ENCODE results near the gene PARP11.
"Not testable (repeated sequence)": the region's sequence is repeated elsewhere in the genome, so short reads cannot be mapped to it uniquely, and the experiment has no call there.

Gene PARP11

DNA sequence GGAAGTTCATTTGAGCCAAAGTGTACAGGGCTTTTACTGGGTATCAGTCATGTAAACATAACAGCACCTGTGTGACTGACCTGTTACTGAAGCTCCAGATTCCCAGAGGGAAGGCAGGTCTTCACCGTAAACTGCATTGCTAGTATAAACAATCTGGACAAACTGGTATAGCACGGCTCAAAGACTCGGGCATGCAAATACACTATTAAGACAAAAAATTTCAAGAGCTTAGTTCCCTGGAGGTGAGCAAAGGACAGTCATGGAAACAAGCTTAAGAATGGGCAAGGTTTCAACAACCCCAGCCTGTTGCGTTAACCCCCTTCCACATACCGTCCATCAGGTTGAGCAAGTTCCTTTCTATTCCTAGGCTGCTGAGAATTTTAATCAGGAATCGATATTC, 9.4 kb downstream of the PARP11 start:
- DNase-seq (ENCODE audit: extremely low spot score), result no peak
- no peak for TF ChIP-seq CTBP1 (IDR thresholded peaks at IDR 0.05; ENCODE audit: borderline replicate concordance)
- CTCF ChIA-PET, result no interaction called here
- POLR2A ChIA-PET, result interaction anchor here (1.2 kb wide), 1 partner anchor 10 kb away, joined by 4 read pairs; the partner anchor contains the start of gene PARP11

DNA sequence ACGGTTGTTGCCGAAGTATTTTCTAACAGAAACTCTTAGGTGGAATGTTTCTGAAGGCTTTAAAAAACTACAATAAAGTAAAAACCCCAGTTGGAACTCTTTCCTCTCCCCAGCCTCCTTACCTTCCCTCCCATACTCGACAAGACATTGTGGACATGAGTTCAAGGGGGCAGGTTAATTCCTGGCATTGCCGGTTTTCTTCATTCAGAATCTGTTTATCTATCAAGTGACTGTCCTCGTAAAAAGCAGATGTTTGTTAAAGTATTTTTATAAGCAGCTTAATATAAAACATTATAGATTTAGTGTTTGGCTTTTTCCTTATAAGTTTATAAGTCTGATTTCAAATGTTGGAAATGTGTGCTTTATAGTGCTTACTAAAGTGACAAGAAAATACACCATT, 30.7 kb downstream of the PARP11 start:
- CTCF ChIA-PET, result no interaction called here
- POLR2A ChIA-PET, result no interaction called here
- TF ChIP-seq FOXK2 (IDR thresholded peaks at IDR 0.05) (no peak), FOXM1 (IDR thresholded peaks at IDR 0.05; ENCODE audit: borderline replicate concordance) (no peak), CTBP1 (IDR thresholded peaks at IDR 0.05; ENCODE audit: borderline replicate concordance) (no peak), ELF4 (IDR thresholded peaks at IDR 0.05) (no peak), NFRKB (IDR thresholded peaks at IDR 0.05) (no peak), ZNF384 (IDR thresholded peaks at IDR 0.05) (no peak), LEF1 (IDR thresholded peaks at IDR 0.05; ENCODE audit: borderline replicate concordance) (no peak), FOXA1 (IDR thresholded peaks at IDR 0.05) (no peak), HDGF (IDR thresholded peaks at IDR 0.05; ENCODE audit: borderline replicate concordance) (no peak), SP1 (IDR thresholded peaks at IDR 0.05) (no peak), L3MBTL2 (conservative IDR thresholded peaks at IDR 0.05) (no peak), SUZ12 (IDR thresholded peaks at IDR 0.05) (no peak), ARNT (IDR thresholded peaks at IDR 0.05) (no peak)
- TF ChIP-seq, protein P1, sequence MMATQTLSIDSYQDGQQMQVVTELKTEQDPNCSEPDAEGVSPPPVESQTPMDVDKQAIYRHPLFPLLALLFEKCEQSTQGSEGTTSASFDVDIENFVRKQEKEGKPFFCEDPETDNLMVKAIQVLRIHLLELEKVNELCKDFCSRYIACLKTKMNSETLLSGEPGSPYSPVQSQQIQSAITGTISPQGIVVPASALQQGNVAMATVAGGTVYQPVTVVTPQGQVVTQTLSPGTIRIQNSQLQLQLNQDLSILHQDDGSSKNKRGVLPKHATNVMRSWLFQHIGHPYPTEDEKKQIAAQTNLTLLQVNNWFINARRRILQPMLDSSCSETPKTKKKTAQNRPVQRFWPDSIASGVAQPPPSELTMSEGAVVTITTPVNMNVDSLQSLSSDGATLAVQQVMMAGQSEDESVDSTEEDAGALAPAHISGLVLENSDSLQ (IDR thresholded peaks at IDR 0.05), result no peak
- no peak for DNase-seq (ENCODE audit: extremely low spot score)

DNA sequence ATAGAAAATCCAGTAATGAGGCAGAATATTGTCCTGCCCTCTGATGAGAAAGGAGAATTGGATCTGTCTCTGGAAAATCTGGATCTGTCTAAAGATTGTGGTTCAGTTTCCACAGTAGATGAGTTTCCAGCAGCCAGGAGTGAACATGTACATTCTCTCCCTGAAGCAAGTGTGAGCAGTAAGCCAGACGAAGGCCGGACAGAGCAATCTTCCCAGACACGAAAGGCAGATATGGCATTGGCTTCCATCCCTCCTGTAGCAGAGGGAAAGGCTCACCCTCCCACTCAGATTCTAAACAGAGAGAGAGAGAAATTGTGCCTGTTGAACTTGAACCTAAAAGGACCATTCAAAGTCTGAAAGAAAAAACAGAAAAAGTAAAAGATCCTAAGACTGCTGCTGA, 31.4 kb downstream of the PARP11 start:
- no peak for DNase-seq (ENCODE audit: extremely low spot score)
- ChIA-PET CTCF (no interaction called here), POLR2A (no interaction called here)
- no peak for TF ChIP-seq NFRKB (IDR thresholded peaks at IDR 0.05)
- TF ChIP-seq LEF1 (IDR thresholded peaks at IDR 0.05; ENCODE audit: borderline replicate concordance), result no peak
- TF ChIP-seq BHLHE40 (IDR thresholded peaks at IDR 0.05; ENCODE audit: borderline replicate concordance), result no peak
- no peak for TF ChIP-seq CTBP1 (IDR thresholded peaks at IDR 0.05; ENCODE audit: borderline replicate concordance)
- no peak for TF ChIP-seq FOXA1 (IDR thresholded peaks at IDR 0.05)
- TF ChIP-seq, protein P1 (IDR thresholded peaks at IDR 0.05), result no peak
- TF ChIP-seq ARNT (IDR thresholded peaks at IDR 0.05), result no peak

DNA sequence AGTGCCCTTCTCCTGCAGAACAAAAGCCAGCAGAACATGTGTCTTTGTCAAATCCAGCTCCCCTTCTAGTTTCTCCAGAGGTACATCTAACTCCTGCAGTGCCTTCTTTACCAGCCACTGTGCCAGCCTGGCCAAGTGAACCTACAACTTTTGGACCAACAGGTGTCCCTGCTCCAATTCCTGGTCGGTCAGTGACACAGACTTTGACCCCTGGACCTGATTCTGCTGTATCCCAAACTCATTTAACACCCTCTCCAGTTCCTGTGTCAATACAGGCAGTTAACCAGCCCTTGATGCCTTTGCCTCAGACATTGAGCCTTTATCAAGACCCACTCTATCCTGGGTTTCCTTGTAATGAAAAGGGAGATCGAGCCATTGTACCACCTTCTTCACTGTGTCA, 32.4 kb downstream of the PARP11 start:
- POLR2A ChIA-PET; CTCF ChIA-PET; DNase-seq (ENCODE audit: extremely low spot score): not testable (repeated sequence)

DNA sequence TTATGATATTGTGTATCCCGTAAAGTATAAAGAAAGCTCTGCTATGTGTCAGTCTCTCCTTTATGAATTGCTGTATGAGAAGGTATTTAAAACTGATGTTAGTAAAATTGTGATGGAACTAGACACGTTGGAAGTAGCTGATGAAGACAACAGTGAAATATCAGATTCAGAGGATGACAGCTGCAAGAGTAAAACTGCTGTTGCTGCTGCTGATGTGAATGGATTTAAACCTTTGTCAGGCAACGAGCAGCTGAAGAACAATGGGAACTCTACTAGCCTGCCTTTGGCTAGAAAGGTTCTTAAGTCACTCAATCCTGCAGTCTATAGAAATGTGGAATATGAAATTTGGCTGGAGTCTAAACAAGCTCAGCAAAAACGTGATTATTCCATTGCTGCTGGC, 33.5 kb downstream of the PARP11 start:
- POLR2A ChIA-PET; CTCF ChIA-PET; DNase-seq (ENCODE audit: extremely low spot score): not testable (repeated sequence)

DNA sequence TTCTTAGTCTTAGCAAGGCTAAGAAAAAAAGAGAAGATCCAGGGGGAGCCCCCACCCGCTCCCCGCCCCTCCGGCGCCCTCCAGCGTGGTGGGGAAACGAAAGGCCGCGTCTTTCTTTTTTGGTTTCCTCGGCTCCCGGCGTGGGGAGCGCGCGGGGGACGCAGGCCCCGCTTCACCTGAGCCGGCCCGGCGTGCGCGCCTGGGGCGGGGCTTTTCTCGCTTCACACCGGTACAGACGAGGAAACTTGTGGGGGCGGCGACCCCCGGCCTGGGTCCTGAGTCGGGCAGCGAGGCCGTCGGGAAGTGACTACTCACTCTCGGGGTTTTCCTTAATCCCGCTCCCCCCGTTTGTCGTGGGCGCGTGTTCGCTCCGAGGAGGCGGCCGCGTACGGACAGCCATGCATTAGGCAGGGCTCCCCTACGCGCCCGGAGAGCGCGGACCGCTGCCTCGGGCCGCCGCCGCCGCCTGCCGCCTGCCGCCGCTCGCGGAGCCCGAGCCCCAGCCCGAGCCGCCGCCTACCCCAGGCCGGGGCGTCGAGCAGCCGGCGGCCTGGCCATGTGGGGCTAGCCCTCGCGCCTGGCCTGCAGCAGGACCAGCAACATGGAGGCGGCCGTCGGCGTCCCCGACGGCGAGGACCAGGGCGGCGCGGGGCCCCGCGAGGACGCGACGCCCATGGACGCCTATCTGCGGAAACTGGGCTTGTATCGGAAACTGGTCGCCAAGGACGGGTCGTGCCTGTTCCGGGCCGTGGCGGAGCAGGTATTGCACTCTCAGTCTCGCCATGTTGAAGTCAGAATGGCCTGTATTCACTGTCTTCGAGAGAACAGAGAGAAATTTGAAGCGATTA, 34.3 kb downstream of the PARP11 start:
- POLR2A ChIA-PET; DNase-seq (ENCODE audit: extremely low spot score); CTCF ChIA-PET: not testable (repeated sequence)

DNA sequence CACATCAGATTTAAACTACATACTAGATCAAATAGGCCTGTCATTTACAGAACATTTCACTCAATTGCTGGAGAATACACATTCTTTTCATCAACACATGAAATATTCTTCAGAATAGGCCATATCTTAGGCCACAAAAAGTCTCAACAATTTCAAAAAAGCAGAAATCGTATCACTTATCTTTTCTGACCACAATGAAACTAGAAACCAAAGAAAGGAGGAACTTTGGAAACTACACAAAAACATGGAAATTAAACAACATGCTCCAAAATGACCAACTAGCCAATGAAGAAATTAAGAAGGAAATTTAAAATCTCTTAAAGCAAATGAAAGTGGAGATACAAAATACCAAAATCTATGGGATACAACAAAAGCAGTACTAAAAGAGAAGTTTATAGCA, 35.1 kb downstream of the PARP11 start:
- TF ChIP-seq FOXK2 (IDR thresholded peaks at IDR 0.05) (no peak), SUZ12 (IDR thresholded peaks at IDR 0.05) (no peak), LEF1 (IDR thresholded peaks at IDR 0.05; ENCODE audit: borderline replicate concordance) (no peak), FOXA1 (IDR thresholded peaks at IDR 0.05) (no peak), NFRKB (IDR thresholded peaks at IDR 0.05) (no peak), CTBP1 (IDR thresholded peaks at IDR 0.05; ENCODE audit: borderline replicate concordance) (no peak), ARNT (IDR thresholded peaks at IDR 0.05) (no peak), HDGF (IDR thresholded peaks at IDR 0.05; ENCODE audit: borderline replicate concordance) (no peak), ELF4 (IDR thresholded peaks at IDR 0.05) (no peak), ZNF384 (IDR thresholded peaks at IDR 0.05) (no peak), FOXM1 (IDR thresholded peaks at IDR 0.05; ENCODE audit: borderline replicate concordance) (no peak), L3MBTL2 (conservative IDR thresholded peaks at IDR 0.05) (no peak), SP1 (IDR thresholded peaks at IDR 0.05) (no peak), TARDBP (IDR thresholded peaks at IDR 0.05) (no peak), BHLHE40 (IDR thresholded peaks at IDR 0.05; ENCODE audit: borderline replicate concordance) (no peak)
- TF ChIP-seq, protein P1 (IDR thresholded peaks at IDR 0.05), result no peak
- ChIA-PET POLR2A (no interaction called here), CTCF (no interaction called here)
- no peak for DNase-seq (ENCODE audit: extremely low spot score)
